WTC11 (cell line): Measurements from ENCODE around the gene NUP210L. TPM values are rescaled to one million over a fixed set of nuclear protein-coding genes. Genes with fewer than 3 reads are reported as not detected.

ENCODE experiments used
- CTCF ChIP-seq: fragments of 200-600 bp; IDR thresholded peaks from 2 replicates; pipeline ENCODE4 v1.8.0; 2022; ENCODE audit warnings: antibody characterized with exemption
- JAZF1 ChIP-seq: fragments of 250-450 bp; sonication (Bioruptor Pico); IDR thresholded peaks from 2 replicates; pipeline ENCODE4 v1.9.0; 2021; ENCODE audit warnings: moderate library complexity, mild to moderate bottlenecking, inconsistent platforms
- MAX ChIP-seq: sonication (generic); formaldehyde crosslinking; IDR thresholded peaks from 2 replicates; pipeline ENCODE4 v1.8.0; 2022; ENCODE audit warnings: mild to moderate bottlenecking, missing genetic modification reagents
- NFYB ChIP-seq: sonication (generic); formaldehyde crosslinking; conservative IDR thresholded peaks from 2 replicates; pipeline ENCODE4 v1.8.0; 2022; ENCODE audit warnings: low read depth, missing genetic modification reagents
- OVOL2 ChIP-seq: fragments of 250-450 bp; sonication (Bioruptor Pico); IDR thresholded peaks from 2 replicates; pipeline ENCODE4 v1.9.0; 2021; ENCODE audit warnings: mild to moderate bottlenecking, borderline replicate concordance
- PREB ChIP-seq: sonication (generic); formaldehyde crosslinking; IDR thresholded peaks from 2 replicates; pipeline ENCODE4 v1.8.1; 2022; ENCODE audit warnings: mild to moderate bottlenecking, missing genetic modification reagents, moderate library complexity, borderline replicate concordance
- ZBTB43 ChIP-seq: sonication (generic); formaldehyde crosslinking; IDR thresholded peaks from 2 replicates; pipeline ENCODE4 v1.8.1; 2023; ENCODE audit warnings: mild to moderate bottlenecking, missing genetic modification reagents
- total RNA-seq: library from RNA; stranded (reverse); gene quantifications from 3 replicates; pipeline ENCODE4 v1.2.3, GENCODE V29; 2021
- TF ChIP-seq, protein P1 (sequence below): sonication (generic); formaldehyde crosslinking; IDR thresholded peaks from 2 replicates; pipeline ENCODE4 v1.8.0; 2023; ENCODE audit warnings: mild to moderate bottlenecking, missing genetic modification reagents
- TF ChIP-seq, protein P2 (sequence below): sonication (generic); formaldehyde crosslinking; IDR thresholded peaks from 2 replicates; pipeline ENCODE4 v1.8.1; 2022; ENCODE audit warnings: low read depth, missing genetic modification reagents, borderline replicate concordance
- TF ChIP-seq, protein P3 (sequence below): sonication (generic); formaldehyde crosslinking; IDR thresholded peaks from 2 replicates; pipeline ENCODE4 v1.8.0; 2022; ENCODE audit warnings: mild to moderate bottlenecking, missing genetic modification reagents
- TF ChIP-seq, protein P4 (sequence below): fragments of 250-450 bp; sonication (Bioruptor Pico); conservative IDR thresholded peaks from 2 replicates; pipeline ENCODE4 v1.9.0; 2021; ENCODE audit warnings: mild to moderate bottlenecking
- TF ChIP-seq, protein P5 (sequence below): fragments of 250-450 bp; sonication (Bioruptor Pico); IDR thresholded peaks from 2 replicates; pipeline ENCODE4 v1.9.0; 2021; ENCODE audit warnings: mild to moderate bottlenecking, borderline replicate concordance

Gene NUP210L
- total RNA-seq, 1 experiment from 2014 or later, result 0.02 TPM

DNA sequence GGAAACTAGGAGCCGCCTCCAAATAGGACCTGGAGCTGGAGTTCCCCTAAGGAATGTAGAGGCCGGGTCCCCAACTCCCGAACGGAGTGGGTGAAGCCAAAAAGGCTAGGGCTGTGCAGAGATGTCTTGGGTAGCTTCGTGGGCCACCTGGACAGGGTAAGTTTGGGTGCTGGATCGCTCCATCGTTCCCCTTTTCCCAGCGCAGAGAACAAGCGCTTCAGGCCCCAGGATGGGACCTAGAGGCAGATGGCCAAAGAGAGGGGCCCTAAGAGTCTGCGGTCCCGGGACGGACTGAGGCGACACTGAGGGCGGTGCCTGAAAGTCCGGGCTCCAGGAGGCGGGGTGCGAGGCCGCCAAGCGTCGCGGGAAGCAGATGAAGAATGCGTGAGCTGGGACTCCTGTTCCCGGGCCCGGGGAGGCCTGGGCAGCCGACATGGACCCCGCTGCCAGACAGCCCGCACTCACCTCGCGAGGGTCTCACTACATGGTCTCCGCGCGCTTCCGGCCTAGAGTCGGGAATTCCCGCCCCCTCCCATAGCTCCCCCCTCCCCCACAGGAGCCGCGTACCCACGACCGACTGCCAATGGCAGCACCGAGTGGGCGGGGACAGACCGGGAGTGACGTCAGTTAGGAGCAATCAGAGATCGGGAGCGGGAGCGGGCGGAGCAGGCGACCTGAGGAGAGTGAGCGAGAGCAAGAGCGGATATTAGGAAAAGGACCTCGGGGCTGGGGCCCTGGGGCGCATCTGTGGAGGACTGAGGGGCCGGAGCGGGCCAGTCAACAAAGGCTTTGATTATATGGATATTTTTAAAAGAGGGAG is 191.6 kb downstream of the NUP210L start, which contains the start of gene SLC39A1 (continued):
- TF ChIP-seq, protein P1, sequence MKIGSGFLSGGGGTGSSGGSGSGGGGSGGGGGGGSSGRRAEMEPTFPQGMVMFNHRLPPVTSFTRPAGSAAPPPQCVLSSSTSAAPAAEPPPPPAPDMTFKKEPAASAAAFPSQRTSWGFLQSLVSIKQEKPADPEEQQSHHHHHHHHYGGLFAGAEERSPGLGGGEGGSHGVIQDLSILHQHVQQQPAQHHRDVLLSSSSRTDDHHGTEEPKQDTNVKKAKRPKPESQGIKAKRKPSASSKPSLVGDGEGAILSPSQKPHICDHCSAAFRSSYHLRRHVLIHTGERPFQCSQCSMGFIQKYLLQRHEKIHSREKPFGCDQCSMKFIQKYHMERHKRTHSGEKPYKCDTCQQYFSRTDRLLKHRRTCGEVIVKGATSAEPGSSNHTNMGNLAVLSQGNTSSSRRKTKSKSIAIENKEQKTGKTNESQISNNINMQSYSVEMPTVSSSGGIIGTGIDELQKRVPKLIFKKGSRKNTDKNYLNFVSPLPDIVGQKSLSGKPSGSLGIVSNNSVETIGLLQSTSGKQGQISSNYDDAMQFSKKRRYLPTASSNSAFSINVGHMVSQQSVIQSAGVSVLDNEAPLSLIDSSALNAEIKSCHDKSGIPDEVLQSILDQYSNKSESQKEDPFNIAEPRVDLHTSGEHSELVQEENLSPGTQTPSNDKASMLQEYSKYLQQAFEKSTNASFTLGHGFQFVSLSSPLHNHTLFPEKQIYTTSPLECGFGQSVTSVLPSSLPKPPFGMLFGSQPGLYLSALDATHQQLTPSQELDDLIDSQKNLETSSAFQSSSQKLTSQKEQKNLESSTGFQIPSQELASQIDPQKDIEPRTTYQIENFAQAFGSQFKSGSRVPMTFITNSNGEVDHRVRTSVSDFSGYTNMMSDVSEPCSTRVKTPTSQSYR, result peak; percentile 49; the same call in 1 of the 2 replicates
- TF ChIP-seq, protein P2, sequence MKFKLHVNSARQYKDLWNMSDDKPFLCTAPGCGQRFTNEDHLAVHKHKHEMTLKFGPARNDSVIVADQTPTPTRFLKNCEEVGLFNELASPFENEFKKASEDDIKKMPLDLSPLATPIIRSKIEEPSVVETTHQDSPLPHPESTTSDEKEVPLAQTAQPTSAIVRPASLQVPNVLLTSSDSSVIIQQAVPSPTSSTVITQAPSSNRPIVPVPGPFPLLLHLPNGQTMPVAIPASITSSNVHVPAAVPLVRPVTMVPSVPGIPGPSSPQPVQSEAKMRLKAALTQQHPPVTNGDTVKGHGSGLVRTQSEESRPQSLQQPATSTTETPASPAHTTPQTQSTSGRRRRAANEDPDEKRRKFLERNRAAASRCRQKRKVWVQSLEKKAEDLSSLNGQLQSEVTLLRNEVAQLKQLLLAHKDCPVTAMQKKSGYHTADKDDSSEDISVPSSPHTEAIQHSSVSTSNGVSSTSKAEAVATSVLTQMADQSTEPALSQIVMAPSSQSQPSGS (CRISPR knock-in tag), result no peak
- peak; percentile 85 for TF ChIP-seq NFYB (CRISPR knock-in tag)
- TF ChIP-seq, protein P3, sequence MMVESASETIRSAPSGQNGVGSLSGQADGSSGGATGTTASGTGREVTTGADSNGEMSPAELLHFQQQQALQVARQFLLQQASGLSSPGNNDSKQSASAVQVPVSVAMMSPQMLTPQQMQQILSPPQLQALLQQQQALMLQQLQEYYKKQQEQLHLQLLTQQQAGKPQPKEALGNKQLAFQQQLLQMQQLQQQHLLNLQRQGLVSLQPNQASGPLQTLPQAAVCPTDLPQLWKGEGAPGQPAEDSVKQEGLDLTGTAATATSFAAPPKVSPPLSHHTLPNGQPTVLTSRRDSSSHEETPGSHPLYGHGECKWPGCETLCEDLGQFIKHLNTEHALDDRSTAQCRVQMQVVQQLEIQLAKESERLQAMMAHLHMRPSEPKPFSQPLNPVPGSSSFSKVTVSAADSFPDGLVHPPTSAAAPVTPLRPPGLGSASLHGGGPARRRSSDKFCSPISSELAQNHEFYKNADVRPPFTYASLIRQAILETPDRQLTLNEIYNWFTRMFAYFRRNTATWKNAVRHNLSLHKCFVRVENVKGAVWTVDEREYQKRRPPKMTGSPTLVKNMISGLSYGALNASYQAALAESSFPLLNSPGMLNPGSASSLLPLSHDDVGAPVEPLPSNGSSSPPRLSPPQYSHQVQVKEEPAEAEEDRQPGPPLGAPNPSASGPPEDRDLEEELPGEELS (CRISPR knock-in tag), result peak; percentile 51; the same call in 1 of the 2 replicates
- peak; percentile 62; the same call in 1 of the 2 replicates for TF ChIP-seq MAX
- no peak for TF ChIP-seq PREB (CRISPR knock-in tag)
- TF ChIP-seq ZBTB43, result 0 out of 2 replicates have a peak, but pooled peaks have one; percentile 30
- TF ChIP-seq, protein P4, sequence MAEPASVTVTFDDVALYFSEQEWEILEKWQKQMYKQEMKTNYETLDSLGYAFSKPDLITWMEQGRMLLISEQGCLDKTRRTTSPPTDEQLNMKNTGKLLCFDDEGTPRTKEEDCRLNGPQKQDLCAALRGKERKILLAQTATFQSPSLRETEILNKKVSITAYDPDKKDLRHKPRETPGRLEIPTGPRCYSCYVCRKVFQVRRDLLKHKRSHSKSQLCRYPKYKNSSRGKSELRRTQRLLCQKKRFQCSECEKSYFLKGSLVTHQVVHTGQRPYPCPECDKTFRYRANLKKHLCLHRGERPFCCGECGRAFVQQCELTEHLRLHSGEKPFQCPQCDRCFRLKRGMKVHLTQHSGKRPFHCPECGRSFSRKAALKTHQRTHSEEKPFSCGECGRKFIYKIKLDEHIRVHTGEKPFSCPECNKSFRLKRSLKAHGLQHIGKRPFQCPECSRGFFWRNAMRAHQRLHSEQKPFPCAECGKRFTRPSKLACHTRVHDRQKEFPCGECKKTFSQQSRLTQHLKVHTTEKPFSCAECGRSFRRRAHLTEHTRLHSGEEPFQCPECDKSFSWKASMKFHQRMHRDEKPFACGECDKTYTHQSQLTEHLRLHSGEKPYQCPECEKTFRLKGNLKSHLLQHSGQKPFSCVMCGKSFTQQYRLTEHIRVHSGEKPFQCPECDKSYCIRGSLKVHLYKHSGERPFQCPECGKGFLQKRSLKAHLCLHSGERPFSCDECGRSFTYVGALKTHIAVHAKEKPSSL (CRISPR knock-in tag), result no peak
- TF ChIP-seq OVOL2, result no peak
- TF ChIP-seq, protein P5, sequence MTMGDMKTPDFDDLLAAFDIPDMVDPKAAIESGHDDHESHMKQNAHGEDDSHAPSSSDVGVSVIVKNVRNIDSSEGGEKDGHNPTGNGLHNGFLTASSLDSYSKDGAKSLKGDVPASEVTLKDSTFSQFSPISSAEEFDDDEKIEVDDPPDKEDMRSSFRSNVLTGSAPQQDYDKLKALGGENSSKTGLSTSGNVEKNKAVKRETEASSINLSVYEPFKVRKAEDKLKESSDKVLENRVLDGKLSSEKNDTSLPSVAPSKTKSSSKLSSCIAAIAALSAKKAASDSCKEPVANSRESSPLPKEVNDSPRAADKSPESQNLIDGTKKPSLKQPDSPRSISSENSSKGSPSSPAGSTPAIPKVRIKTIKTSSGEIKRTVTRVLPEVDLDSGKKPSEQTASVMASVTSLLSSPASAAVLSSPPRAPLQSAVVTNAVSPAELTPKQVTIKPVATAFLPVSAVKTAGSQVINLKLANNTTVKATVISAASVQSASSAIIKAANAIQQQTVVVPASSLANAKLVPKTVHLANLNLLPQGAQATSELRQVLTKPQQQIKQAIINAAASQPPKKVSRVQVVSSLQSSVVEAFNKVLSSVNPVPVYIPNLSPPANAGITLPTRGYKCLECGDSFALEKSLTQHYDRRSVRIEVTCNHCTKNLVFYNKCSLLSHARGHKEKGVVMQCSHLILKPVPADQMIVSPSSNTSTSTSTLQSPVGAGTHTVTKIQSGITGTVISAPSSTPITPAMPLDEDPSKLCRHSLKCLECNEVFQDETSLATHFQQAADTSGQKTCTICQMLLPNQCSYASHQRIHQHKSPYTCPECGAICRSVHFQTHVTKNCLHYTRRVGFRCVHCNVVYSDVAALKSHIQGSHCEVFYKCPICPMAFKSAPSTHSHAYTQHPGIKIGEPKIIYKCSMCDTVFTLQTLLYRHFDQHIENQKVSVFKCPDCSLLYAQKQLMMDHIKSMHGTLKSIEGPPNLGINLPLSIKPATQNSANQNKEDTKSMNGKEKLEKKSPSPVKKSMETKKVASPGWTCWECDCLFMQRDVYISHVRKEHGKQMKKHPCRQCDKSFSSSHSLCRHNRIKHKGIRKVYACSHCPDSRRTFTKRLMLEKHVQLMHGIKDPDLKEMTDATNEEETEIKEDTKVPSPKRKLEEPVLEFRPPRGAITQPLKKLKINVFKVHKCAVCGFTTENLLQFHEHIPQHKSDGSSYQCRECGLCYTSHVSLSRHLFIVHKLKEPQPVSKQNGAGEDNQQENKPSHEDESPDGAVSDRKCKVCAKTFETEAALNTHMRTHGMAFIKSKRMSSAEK, result no peak
- TF ChIP-seq JAZF1 (CRISPR knock-in tag), result no peak
- TF ChIP-seq CTCF, result no peak
